Brain pericyte (primary cell): ENCODE results near the gene MST1.
"Not testable (repeated sequence)": the region's sequence is repeated elsewhere in the genome, so short reads cannot be mapped to it uniquely, and the experiment has no call there.

Experiments
- DNase-seq: peaks from one replicate; pipeline ENCODE4 v3.0.0-alpha.2; 2012; ENCODE audit warnings: low read depth, low spot score

The MST1 gene

DNA sequence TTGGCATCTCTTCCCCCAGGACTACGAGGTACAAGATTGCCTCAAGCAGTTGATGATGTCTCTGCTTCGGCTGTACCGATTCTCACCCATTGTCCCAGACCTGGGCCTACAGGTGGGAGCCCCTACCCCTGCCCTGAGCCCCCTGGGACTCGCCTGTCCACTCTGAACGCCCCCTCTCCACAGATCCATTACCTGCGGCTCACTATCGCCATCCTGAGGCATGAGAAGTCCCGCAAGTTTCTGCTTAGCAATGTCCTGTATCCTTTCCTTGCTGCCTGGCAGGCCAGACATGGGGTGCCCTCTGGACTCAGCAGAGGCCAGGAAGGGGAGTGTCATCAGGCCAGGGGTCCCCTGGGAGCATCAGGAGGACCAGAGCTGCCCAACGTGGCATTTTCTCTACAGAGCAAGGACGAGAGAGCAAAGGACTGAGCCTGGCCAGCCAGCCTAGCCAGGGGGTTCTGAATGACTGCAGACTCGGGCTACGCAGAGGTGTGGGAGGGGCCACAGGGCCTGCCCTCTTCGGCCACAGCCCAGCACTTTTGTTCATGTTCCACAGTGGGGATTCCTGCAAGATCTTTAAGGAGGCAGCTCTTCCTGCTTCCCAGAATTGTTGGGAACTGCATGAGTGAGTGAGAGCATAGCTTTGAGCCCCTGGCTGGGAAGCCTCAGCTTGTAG is 11.3 kb upstream of the MST1 start:
- DNase-seq = no peak

DNA sequence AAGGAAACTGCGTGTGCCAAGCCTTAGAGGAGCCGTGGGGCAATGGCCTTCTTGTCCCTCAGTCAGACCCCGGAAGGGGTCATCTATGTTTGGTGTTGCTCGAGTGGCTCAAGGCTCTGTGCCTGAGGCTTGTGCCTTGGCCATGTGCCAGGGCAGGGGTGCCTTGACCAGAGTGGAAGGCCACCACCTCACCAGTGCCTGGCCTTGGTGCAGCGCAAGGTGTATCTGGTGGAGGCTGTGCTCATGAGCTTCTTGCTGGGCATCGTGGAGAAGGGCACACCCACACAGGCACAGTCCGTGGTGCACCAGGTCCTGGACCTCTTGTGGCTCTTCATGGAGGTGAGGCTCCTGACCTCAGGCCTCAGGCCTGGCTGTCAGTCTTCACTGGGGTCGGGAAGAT is 10.7 kb upstream of the MST1 start:
- DNase-seq = no peak

DNA sequence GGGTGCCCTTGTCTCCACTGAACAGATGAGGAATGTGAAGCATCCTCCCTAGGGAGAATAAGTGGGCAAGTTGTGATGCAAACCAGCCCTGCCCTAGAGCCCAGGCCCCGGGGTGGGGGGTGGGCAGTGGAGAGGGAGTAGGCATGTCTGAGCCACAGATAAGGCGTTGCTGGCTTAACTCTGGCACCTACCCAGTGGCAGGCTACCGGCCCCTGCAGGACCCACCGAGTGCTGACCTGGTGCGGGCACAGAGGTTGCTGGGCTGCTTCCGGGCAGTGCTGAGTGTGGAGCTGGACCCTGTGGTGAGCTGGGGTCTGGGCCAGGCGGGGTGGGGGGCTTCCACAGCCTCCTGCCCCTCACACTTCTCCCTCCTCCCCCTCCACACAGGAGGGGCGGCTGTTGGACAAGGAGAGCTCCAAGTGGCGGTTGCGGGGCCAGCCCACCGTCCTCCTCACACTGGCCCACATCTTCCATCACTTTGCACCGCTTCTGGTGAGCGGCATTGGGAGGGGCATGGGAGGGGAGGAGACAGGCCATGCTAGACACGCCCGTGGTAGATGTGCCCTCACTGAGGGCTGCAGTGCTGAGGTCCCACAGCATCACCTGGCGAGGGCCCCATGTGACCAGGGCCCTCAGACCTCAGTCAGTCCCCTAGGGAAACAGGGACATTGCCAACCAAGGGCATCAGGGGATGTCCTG is 10.2 kb upstream of the MST1 start:
- DNase-seq = no peak

DNA sequence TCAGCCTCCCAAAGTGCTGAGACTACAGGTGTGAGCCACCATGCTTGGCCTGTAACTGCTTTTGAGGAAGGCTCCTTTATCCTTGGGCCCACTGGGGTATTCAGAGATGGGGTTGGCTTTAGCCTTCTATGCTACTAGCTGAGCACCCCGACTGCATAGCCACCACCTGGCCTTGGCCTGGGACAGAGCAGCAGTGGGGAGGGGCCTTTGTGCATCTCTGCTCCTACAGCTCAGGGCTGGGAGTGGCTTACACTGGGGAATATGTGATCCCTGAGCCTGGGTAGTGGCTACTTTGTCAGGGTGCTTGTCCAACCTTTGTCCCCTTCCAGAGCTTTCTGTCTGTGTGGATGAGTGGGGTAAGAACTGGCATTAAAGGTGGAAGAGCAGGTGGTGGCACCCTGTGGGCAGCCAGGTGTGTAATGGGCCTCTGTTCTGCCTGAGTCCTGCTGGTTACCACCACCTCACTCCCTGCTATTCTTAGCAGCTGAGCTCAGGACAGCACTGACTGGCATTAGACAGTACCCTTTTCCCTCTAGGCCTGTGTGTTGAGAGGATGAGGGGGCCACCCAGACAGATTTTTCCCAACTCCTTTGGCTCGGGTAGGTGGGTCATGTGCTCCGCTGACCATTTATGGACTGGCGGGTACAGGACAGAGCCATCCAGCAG is 6.2 kb upstream of the MST1 start:
- not testable (repeated sequence) for DNase-seq

DNA sequence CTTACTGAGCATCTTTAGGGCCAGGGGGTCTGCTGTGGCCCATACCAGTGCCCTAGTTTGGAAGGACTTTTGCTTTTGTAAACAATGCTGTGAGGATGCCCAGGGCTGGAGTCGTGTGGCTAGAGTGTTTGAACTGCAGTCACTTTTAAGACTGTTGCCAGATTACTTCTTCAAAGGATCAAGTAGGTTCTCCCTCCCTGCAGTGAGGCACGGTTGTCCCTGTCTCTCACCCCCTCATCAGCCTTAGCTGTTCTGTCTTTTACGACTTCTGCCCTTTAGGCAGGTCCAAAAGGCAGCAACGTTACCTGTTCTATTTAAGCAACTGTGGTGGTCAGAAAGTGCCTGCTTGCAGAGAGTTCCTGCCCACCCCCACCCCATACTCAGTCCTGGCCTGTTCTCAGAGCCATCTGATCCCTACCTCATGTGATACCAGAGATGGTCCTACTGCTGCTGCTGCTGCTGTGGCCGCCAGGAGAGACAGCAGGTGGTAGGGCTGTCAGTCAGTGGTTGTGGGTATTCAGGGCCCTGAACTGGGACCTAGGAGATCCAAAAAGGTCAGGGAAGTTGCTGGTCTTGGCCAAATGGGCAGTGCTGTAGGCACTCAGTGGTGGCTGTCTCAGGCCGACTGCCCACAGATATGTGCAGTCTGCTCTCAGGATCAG is 5.3 kb upstream of the MST1 start:
- DNase-seq = not testable (repeated sequence)

DNA sequence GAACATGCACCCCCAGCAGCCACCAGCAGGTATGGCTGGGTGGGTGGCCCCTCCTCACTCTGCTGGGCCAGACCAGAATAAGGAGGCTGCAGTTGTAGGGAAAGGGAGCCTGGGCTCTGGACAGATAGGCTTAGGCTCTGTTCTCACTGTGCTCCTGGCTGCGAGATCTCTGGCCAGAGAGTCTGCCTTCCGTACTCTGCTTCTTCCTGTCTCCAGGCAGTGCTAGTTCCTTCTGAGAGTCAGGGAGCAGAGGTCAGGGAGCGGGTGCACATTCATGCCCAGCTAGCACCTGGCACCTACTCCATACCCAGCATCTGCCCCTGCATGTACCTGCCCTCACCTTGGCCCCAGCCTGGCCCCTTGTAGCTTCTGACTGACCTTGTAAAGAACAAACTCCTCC is 2.2 kb upstream of the MST1 start:
- not testable (repeated sequence) for DNase-seq

DNA sequence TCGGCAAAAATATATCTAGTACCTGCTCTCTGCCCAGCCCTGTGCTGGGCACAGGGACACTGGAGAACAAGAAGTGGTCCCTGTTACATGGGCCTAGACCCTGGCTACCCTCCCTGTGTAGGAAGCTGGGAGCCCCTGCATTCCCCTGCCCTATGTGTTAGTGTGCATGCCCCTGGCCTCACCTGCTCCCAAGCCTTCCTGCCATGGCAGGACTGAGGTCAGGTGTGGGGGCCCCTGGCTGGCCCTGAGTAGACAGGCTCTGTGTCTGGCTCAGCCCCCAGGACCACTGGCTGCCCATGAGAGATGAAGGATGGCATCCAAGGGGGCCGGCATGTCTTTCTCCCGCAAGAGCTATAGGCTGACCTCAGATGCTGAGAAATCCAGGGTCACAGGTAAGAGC is 1.6 kb upstream of the MST1 start:
- DNase-seq = not testable (repeated sequence)

DNA sequence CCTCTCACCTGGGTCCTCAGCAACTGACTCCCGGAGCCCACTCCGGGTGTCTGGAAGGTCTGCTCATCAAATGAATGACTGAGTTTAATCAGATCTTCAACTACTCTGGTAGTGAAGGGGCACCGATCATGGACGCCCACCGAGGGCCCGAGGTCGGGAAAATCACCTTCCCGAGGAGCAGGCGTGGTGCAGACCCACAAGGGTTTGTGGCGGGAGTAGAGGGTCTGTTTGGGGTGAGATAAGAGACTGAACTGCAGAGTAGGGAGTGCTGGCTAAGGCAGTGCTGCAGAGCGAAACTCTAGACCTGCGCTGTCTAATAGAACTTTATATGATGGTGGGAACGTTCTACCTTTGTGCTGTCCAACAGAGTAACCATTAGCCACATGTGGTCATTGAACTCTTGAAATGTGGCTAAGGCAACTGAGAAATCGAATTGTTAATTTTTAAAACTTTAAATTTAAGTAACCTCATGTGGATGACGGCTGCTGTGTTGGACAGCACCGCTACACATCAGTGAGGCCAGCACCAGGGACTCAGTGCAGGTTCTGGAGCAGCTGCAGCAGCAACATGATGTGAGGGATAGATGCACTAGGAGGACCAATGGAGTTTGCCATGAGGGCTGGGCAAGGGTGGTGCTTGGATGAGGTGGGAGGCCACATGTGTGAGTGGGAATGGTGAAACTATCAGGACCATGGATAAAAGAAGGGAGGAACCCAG is 792 bp upstream of the MST1 start:
- not testable (repeated sequence) for DNase-seq

DNA sequence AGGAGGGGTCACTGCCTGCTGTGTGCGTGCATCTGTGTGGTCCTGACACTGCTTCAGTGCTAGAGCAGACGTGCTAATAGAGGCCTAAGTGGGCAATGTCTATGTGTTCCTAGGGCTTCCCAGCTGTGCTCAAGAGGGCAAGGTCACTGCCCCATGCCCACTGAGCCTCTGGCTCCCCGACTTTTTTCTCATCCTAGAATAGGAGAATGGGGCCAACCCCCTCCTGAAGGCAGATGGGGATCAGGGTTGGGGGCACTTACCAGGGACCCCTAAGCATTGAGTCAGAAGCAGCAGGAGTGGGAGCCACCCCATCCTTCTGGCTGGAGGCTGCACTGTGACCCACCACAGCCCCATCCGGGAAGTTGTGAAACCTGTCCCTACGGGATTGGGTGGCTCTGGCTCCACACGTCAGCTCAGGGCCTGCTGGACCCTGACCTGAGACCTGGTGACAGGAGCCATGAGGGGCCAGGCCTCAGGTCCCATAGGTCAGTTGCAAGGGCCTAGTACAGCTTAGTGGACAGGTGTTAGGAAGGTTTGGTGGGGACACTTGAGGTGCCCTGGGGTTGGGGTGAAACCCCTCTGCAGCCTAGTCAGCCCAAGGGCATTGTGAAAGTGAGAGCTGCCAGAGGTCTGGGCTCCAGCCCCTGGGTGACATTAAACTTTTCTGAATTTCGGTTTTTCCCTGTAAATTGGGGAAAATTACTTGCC is 782 bp downstream of the MST1 start:
- DNase-seq = not testable (repeated sequence)

DNA sequence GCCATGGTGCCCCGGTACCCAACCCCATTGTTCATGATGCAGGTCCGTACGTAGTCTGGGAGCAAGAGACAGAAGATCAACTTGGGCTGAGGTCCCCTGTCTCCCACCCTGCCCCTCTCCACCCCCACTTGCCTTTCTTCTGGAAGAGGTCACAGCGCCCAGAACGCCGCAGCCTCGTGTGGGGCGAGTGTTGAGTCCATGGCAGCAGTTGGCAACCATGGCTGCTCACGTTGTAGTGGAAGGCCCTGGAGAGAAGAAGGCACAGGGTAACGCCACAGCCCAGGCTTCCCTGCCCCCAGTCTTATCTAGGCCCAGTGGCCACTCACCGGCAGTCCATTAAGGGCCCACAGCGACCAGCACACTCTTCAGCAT is 1.9 kb downstream of the MST1 start:
- DNase-seq = not testable (repeated sequence)

DNA sequence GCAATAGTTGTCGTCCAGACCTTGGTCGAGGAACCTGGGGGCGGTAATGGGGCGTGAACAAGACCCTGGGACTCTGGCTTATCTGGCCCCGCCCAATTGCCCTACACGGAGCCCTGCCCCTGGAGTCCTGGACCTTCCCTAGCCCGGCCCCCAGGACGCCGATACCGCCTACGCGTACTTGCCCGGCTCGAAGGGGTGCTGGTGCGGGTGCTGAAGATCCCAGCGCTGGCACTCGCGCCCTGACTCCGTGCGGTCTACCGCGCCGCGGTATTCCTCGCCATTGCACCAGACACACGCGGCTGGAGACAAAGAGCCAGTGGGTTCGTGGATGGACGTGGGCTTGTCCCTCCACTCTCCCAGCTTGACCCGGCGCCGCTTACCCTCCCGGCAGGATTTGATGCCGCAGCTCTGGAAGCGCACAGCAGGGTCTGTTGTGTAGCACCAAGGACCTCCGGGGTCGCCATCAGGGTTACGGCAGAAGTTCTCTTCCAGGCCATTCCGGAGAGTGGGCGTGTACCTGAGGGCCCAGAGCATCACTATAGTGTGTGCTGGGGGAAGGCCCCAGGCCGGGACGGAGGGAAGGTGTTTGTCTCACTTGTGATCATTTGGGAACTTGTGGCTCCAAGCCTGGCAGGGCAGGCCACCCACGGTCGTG is 2.4 kb downstream of the MST1 start:
- not testable (repeated sequence) for DNase-seq

DNA sequence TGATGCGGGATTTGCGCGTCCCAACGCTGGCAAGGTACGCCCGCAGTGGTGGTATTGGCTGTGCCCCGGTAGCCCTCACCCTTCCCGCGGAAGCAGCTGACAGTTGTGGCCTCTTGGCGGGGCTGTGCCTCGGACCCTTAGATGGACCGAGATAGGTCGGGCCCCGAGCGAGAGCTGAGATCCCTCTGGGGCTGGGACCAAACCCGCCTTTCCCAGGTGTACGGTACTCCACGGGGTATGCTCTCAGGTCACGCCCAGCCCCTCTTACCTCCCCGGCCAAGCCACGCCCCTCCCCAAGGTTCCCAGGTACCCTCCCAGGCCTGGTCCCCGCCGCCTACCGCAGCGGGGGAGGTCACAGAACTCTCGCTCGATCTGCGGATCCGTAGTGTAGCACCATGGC is 2.9 kb downstream of the MST1 start:
- not testable (repeated sequence) for DNase-seq

DNA sequence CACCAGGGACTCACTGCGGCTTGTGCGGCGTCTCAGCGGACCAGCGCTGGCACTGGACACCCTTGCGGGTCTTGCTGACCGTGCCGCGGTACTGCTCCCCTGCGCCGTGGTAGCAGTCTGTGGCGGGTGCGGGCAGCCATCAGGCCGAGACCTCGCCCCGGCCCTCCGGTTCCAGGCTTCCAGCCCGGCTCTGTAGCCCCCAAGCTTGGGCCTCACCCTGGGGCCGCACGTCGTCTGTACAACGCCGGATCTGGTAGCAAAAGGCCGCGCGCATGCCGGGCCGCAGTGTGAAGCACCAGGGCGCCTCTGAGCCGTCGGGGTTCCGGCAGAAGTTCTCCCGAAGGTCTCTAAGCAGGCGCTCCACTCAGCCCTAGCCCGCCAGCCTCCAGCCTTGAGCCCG is 3.4 kb downstream of the MST1 start:
- not testable (repeated sequence) for DNase-seq

DNA sequence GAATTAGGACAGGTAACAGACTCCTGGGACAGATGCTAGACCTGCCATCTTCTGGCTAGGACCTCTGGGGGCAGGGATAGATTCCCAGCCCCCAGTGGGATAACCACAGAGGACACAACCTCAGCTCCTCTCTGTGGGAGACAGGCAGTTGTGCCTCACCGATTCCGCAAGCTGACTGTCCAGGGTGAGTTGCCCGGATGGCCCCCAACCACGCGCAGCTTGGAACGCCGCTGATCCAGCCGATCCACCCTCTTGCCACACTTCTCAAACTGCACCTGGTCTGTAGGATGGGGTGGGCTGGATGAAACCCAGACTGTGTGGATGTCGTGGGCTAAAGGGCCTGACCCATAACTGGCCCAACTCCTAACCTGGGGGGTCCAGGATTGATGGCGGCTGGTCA is 4.2 kb downstream of the MST1 start:
- DNase-seq = not testable (repeated sequence)

DNA sequence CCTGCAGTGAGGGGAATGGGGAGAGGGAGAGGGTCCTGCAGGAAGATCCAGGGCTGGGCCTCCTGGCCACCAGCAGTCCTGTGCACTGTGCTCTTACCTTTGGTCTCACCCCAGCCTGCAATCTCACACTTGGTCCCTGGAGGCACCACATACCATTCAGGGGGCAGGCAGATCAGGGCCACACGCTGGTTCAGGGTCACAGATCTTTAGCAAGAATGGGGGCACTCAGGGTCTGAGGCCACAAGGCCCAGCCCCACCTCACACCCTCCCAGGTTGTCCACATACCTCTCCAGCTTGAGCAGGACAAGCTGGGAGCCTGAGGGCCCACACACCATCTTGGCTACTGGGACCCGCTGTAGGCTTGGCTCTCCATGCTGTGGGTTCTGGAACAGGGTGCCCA is 4.8 kb downstream of the MST1 start:
- not testable (repeated sequence) for DNase-seq

DNA sequence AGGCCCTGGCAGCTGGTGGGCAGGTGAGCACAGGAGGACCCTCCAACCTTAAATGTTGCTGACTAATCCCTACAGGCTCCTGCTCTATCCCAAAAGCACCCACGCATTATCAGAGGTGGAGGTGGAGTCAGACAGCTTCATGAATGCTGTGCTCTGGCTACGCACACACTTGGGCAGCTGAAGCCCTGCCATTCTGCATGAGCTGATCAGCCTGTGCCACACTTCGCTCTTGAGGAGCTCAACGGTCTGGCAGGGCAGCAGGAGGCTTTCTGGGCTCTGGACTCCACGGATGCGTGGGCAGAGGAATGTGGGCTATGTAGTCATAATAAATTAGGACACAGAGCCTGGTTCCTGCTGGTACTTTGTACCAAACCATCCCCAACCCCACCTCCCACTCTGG is 6.1 kb downstream of the MST1 start:
- no peak for DNase-seq

DNA sequence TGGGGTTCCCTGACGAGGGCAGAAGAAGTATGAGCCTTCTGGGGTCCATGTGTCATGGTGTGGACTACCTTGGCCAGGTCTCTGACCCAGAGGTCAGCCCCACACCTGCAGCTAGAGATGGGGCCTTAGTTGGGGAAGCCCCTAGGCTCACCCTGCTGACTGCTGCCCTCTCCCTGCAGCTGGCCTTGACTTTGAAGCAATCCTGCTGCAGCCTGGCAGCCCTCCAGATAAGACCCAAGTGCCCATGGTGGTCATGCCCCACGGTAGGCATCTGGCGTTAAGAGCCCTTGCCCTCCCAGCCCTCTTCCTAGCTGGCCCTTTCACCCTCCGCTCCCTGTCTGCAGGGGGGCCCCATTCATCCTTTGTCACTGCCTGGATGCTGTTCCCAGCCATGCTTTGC is 7.7 kb downstream of the MST1 start:
- no peak for DNase-seq

DNA sequence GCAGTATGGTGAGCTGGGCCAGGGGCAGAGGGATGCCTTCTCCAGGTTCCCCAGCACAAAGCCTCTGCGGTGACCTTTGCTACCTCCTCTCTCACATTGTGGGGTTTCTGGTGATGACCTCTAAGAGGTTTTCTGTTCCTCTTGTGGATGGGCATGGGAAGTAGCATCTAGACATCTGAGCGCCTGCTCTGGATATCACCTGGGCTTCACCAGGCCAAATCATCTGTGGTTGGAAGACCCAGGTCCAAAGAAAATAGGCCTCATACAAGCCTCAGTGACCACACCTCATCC is 8.1 kb downstream of the MST1 start:
- no peak for DNase-seq

DNA sequence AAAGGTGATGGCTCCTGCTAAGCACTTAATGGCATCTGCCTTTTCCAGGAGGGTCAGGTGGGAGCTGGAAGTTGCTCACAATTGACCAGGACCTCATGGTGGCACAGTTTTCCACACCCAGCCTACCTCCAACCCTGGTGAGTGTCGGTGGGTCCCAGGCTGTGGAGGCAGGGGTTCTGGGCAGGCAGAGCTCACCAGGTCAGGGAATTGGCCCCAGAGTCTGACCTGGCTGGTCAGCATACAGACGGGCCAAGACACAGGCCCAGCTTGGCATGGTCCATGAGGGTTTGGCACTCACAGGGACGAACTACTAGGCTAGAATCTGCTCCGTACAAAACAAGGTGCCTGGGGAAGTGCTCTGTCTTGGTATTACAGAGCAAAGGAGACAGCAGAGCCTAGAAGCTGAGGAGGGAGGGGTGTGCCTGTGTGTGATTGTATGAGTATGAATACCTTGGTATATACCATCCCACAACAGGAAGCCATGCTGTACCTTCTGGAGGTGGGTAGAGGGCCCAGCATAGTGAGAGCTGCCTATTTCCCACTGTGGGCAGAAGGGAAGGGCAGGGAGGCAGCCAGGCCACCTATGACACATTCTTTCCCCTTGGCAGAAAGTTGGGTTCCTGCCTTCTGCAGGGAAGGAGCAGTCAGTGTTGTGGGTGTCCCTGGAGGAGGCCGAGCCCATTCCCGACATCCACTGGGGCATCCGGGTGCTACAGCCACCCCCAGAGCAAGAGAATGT is 8.6 kb downstream of the MST1 start:
- no peak for DNase-seq

DNA sequence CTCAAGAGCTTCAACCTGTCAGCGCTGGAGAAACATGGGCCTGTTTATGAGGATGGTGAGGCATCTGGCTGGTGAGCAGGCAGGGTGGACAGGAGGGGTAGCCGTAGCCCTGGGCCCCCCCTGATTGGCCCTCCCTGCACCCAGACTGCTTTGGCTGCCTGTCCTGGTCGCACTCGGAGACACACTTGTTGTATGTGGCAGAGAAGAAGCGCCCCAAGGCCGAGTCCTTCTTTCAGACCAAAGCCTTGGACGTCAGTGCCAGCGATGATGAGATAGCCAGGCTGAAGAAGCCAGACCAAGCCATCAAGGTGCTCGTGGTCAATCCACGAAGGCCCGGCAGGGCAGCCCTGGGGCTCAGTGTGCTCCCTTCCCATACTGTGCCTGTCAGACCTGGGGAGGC is 13.4 kb downstream of the MST1 start:
- no peak for DNase-seq
